HepG2 (cell line): ENCODE data around the gene TUBG1. TPM values are rescaled to one million over a fixed set of nuclear protein-coding genes. Genes with fewer than 3 reads are reported as not detected.

Experiments used
- ARNT2 ChIP-seq: sonication (generic); formaldehyde crosslinking; IDR thresholded peaks from 2 replicates; pipeline ENCODE4 v1.8.0; 2022; ENCODE audit warnings: mild to moderate bottlenecking, low read depth, missing genetic modification reagents, moderate library complexity
- BHLHE40 ChIP-seq: IDR thresholded peaks from 2 replicates; pipeline ENCODE4 v1.6.1; 2011; ENCODE audit warnings: low read length, improper control_type of control experiment
- CBX5 ChIP-seq: sonication (generic); formaldehyde crosslinking; IDR thresholded peaks from 2 replicates; pipeline ENCODE4 v1.4.0; 2020; ENCODE audit warnings: missing genetic modification reagents, borderline replicate concordance
- FOXA1 ChIP-seq, 2 experiments: fragments of 450-650 bp in 1 of 2; sonication (generic) in 1 of 2; formaldehyde crosslinking in 1 of 2; IDR thresholded peaks; 2 replicates each; pipeline versions ENCODE4 v1.4.0 to v1.6.1; 2016 to 2020; ENCODE audit warnings: missing genetic modification reagents in 1 of 2
- FOXO1 ChIP-seq: sonication (generic); formaldehyde crosslinking; IDR thresholded peaks from 2 replicates; pipeline ENCODE4 v1.4.0; 2020; ENCODE audit warnings: missing genetic modification reagents
- IKZF1 ChIP-seq: fragments of 450-650 bp; IDR thresholded peaks from 2 replicates; pipeline ENCODE4 v1.7.1; 2016
- KLF16 ChIP-seq, 2 experiments: sonication (generic) in 1 of 2; formaldehyde crosslinking in 1 of 2; IDR thresholded peaks; 2 replicates each; pipeline versions ENCODE4 v1.6.1 to v1.8.0; 2016 to 2023; ENCODE audit warnings: missing genetic modification reagents in 2 of 2, missing compliant biosample characterization in 1 of 2
- KLF6 ChIP-seq: IDR thresholded peaks from 2 replicates; pipeline ENCODE4 v1.8.0; 2016; ENCODE audit warnings: missing biosample characterization, missing genetic modification reagents
- LRRFIP1 ChIP-seq: sonication (generic); formaldehyde crosslinking; conservative IDR thresholded peaks from 2 replicates; pipeline ENCODE4 v1.4.0; 2020; ENCODE audit warnings: missing genetic modification reagents
- MED13 ChIP-seq: sonication (generic); formaldehyde crosslinking; IDR thresholded peaks from 2 replicates; pipeline ENCODE4 v1.5.0; 2020; ENCODE audit warnings: missing genetic modification reagents
- PLRG1 ChIP-seq: fragments of 450-650 bp; conservative IDR thresholded peaks from 2 replicates; pipeline ENCODE4 v1.6.1; 2016
- POLR2G ChIP-seq: fragments of 200-400 bp; formaldehyde crosslinking; IDR thresholded peaks from 2 replicates; pipeline ENCODE4 v1.6.1; 2018; ENCODE audit warnings: mild to moderate bottlenecking, low read depth, low read length, moderate library complexity
- SIX4 ChIP-seq: sonication (generic); formaldehyde crosslinking; IDR thresholded peaks from 2 replicates; pipeline ENCODE4 v1.4.0; 2020; ENCODE audit warnings: missing genetic modification reagents
- SP5 ChIP-seq: IDR thresholded peaks from 2 replicates; pipeline ENCODE4 v1.6.1; 2016; ENCODE audit warnings: low read depth, borderline replicate concordance
- SRY ChIP-seq: sonication (generic); formaldehyde crosslinking; IDR thresholded peaks from 2 replicates; pipeline ENCODE4 v1.8.0; 2022; ENCODE audit warnings: mild to moderate bottlenecking, missing genetic modification reagents
- ZFP90 ChIP-seq: sonication (generic); formaldehyde crosslinking; IDR thresholded peaks from 2 replicates; pipeline ENCODE4 v1.8.0; 2022; ENCODE audit warnings: missing genetic modification reagents, mild to moderate bottlenecking, inconsistent platforms, borderline replicate concordance
- ZNF282 ChIP-seq: fragments of 450-650 bp; IDR thresholded peaks from 2 replicates; pipeline ENCODE4 v1.6.1; 2018; ENCODE audit not compliant: partially characterized antibody
- ZNF350 ChIP-seq: sonication (generic); formaldehyde crosslinking; IDR thresholded peaks from 2 replicates; pipeline ENCODE4 v1.4.0; 2020; ENCODE audit warnings: mild to moderate bottlenecking, low read depth, missing genetic modification reagents, borderline replicate concordance
- ZNF503 ChIP-seq: sonication (generic); formaldehyde crosslinking; IDR thresholded peaks from 2 replicates; pipeline ENCODE4 v1.4.0; 2020; ENCODE audit warnings: missing genetic modification reagents
- ZNF720 ChIP-seq: sonication (generic); formaldehyde crosslinking; IDR thresholded peaks from 2 replicates; pipeline ENCODE4 v1.4.0; 2020; ENCODE audit warnings: missing genetic modification reagents
- polyA plus RNA-seq, 8 experiments: library from polyadenylated mRNA; depleted of rRNA in 3 of 8; stranded (reverse) in 7 of 8; unstranded in 1 of 8; fragments of >200 nt; fragmentation: Illumina TruSeq in 4 of 8; extraction: Trizol in 4 of 8; gene quantifications; 2 replicates each; pipeline versions ENCODE4 v1.2.1 to v1.2.3, GENCODE V29; 2011 to 2016; ENCODE audit warnings: low read depth in 4 of 8, missing spikeins in 1 of 8, mixed read lengths in 1 of 8; ENCODE audit not compliant: insufficient read depth in 1 of 8
- total RNA-seq, 5 experiments: library from RNA; depleted of rRNA; stranded (reverse); fragments of >200 nt; fragmentation: Illumina TruSeq; extraction: Trizol; gene quantifications; 2 replicates each; pipeline ENCODE4 v1.2.3, GENCODE V29; 2016; ENCODE audit warnings: low read depth in 1 of 5
- TF ChIP-seq, protein P1 (sequence below): sonication (generic); formaldehyde crosslinking; IDR thresholded peaks from 2 replicates; pipeline ENCODE4 v1.4.0; 2020; ENCODE audit warnings: low read depth, mild to moderate bottlenecking, missing genetic modification reagents
- TF ChIP-seq, protein P2 (sequence below): sonication (generic); formaldehyde crosslinking; IDR thresholded peaks from 2 replicates; pipeline ENCODE4 v1.5.0; 2020; ENCODE audit warnings: missing genetic modification reagents
- TF ChIP-seq, protein P3 (sequence below): sonication (generic); formaldehyde crosslinking; IDR thresholded peaks from 2 replicates; pipeline ENCODE4 v1.8.0; 2022; ENCODE audit warnings: missing genetic modification reagents, mild to moderate bottlenecking, borderline replicate concordance

The TUBG1 gene
- total and polyA plus RNA-seq, 2 of the 13 experiments (the other 11 are each of a cell fraction or from before 2014, with no cell fraction given), result 74.1 to 137 TPM

GRCh38 chr17:42564815-42565522 lies 44.5 kb upstream of the TUBG1 start (continued):
- TF ChIP-seq, protein P1, sequence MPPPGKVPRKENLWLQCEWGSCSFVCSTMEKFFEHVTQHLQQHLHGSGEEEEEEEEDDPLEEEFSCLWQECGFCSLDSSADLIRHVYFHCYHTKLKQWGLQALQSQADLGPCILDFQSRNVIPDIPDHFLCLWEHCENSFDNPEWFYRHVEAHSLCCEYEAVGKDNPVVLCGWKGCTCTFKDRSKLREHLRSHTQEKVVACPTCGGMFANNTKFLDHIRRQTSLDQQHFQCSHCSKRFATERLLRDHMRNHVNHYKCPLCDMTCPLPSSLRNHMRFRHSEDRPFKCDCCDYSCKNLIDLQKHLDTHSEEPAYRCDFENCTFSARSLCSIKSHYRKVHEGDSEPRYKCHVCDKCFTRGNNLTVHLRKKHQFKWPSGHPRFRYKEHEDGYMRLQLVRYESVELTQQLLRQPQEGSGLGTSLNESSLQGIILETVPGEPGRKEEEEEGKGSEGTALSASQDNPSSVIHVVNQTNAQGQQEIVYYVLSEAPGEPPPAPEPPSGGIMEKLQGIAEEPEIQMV (CRISPR knock-in tag), result no peak; the same call in 1 of the 2 replicates
- TF ChIP-seq ZFP90 (CRISPR knock-in tag), result peak; percentile 68; the same call in 1 of the 2 replicates
- TF ChIP-seq FOXO1 (CRISPR knock-in tag), result peak; percentile 87
- TF ChIP-seq ZNF720, result no peak
- no peak for TF ChIP-seq IKZF1
- peak; percentile 46 for TF ChIP-seq ZNF350 (CRISPR knock-in tag)
- TF ChIP-seq FOXA1 (IDR thresholded peaks at IDR 0.05), result no peak
- peak; percentile 46; the same call in 1 of the 2 replicates for TF ChIP-seq FOXA1 (CRISPR knock-in tag; IDR thresholded peaks at IDR 0.05)
- no peak for TF ChIP-seq PLRG1
- TF ChIP-seq CBX5 (CRISPR knock-in tag), result peak; percentile 51; the same call in 1 of the 2 replicates
- TF ChIP-seq ZNF503 (CRISPR knock-in tag), result no peak
- no peak for TF ChIP-seq LRRFIP1
- TF ChIP-seq ARNT2 (CRISPR knock-in tag), result no peak
- TF ChIP-seq, protein P2, sequence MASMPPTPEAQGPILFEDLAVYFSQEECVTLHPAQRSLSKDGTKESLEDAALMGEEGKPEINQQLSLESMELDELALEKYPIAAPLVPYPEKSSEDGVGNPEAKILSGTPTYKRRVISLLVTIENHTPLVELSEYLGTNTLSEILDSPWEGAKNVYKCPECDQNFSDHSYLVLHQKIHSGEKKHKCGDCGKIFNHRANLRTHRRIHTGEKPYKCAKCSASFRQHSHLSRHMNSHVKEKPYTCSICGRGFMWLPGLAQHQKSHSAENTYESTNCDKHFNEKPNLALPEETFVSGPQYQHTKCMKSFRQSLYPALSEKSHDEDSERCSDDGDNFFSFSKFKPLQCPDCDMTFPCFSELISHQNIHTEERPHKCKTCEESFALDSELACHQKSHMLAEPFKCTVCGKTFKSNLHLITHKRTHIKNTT (CRISPR knock-in tag), result no peak
- TF ChIP-seq KLF6 (CRISPR knock-in tag), result no peak
- peak; percentile 54 for TF ChIP-seq POLR2G
- TF ChIP-seq ZNF282, result no peak
- 0 out of 2 replicates have a peak, but pooled peaks have one; percentile 20 for TF ChIP-seq BHLHE40
- no peak for TF ChIP-seq MED13 (CRISPR knock-in tag)
- TF ChIP-seq SRY (CRISPR knock-in tag), result 0 out of 2 replicates have a peak, but pooled peaks have one; percentile 27
- TF ChIP-seq SIX4 (CRISPR knock-in tag), result no peak
- TF ChIP-seq, protein P3, sequence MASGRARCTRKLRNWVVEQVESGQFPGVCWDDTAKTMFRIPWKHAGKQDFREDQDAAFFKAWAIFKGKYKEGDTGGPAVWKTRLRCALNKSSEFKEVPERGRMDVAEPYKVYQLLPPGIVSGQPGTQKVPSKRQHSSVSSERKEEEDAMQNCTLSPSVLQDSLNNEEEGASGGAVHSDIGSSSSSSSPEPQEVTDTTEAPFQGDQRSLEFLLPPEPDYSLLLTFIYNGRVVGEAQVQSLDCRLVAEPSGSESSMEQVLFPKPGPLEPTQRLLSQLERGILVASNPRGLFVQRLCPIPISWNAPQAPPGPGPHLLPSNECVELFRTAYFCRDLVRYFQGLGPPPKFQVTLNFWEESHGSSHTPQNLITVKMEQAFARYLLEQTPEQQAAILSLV (CRISPR knock-in tag), result no peak
- peak in 1 of 2 experiments; percentile 78; a peak in 2 of 4 replicates for TF ChIP-seq KLF16 (CRISPR knock-in tag; IDR thresholded peaks at IDR 0.05)
- peak; percentile 46; the same call in 1 of the 2 replicates for TF ChIP-seq SP5 (CRISPR knock-in tag)
